HG03066 (cell line): ENCODE measurements around the gene FPGS.

ENCODE experiments used
- ATAC-seq: cut with Tn5 transposase; IDR thresholded peaks from one replicate; pipeline ENCODE4 v1.9.1; 2021; ENCODE audit warnings: low read depth; ENCODE audit not compliant: unreplicated experiment

The FPGS gene

GRCh38 chr9:127855522-127855921 lies 52.8 kb downstream of the FPGS start:
- no peak for ATAC-seq

- ATAC-seq = no peak
Observed at GRCh38 chr9:127856094-127856728, 53.5 kb downstream of the FPGS start.

- ATAC-seq = no peak
Observed at GRCh38 chr9:127856729-127857116, 54.0 kb downstream of the FPGS start.

- no peak for ATAC-seq
Observed at GRCh38 chr9:127857278-127857677, 54.6 kb downstream of the FPGS start.

GRCh38 chr9:127858041-127858512 lies 55.4 kb downstream of the FPGS start:
- no peak for ATAC-seq

GRCh38 chr9:127860260-127860659 lies 57.6 kb downstream of the FPGS start:
- ATAC-seq = no peak

GRCh38 chr9:127860779-127861178 lies 58.1 kb downstream of the FPGS start:
- ATAC-seq = no peak

GRCh38 chr9:127862075-127863011 lies 59.7 kb downstream of the FPGS start:
- no peak for ATAC-seq

GRCh38 chr9:127863191-127863621 lies 60.5 kb downstream of the FPGS start:
- ATAC-seq = no peak
